Measurements from ENCODE around the gene ATRIP.

ATRIP gene

DNA sequence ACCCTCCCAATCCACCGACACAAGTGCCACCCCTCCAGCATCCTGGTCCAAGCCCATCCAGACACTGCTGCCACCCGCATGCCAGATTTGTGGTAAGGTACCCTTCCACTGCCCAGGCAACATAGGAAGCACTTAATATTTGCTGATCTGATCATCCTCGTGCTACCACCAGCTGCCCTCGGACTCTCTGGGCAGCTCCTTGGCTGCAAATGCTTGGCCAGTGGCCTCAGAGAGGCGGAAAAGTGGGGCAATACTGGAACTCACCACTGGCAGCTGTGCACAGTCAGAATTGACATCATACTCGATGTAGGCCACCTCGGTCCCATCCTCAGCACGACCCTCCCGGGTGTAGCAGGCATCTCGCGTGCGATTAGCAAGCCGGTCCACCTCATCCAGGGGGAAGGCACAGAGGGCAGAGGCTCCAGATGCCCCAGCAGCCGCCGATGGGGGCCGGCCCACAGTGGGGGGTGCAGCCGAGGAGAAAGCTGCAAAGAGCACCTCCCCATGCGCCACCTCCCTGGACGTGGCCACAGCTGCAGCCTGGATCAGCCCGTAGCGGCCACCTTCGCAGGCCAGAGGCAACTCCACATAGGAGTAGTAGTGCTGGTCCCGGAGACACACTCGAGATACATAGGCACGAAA lies 23.2 kb upstream of the ATRIP start:
- ATAC-seq (ENCODE audit: low read depth) (no peak), DNase-seq (ENCODE audit: low spot score) (no peak)
- Histone ChIP-seq H3K27ac (ENCODE audit: poor library complexity, severe bottlenecking) (no peak overlapping the region), H3K36me3 (ENCODE audit: low read depth) (peaks cover 78% of the 10 kb centered on the region), H3K4me1 (ENCODE audit: insufficient read depth, poor library complexity, severe bottlenecking) (peaks cover 18% of the 10 kb centered on the region), H3K9me3 (ENCODE audit: severe bottlenecking) (no peaks in the 10 kb centered on the region), H3K4me3 (ENCODE audit: severe bottlenecking) (no peak overlapping the region), H3K27me3 (ENCODE audit: insufficient read depth, poor library complexity, severe bottlenecking) (no peaks in the 10 kb centered on the region)
- TF ChIP-seq, protein P1, sequence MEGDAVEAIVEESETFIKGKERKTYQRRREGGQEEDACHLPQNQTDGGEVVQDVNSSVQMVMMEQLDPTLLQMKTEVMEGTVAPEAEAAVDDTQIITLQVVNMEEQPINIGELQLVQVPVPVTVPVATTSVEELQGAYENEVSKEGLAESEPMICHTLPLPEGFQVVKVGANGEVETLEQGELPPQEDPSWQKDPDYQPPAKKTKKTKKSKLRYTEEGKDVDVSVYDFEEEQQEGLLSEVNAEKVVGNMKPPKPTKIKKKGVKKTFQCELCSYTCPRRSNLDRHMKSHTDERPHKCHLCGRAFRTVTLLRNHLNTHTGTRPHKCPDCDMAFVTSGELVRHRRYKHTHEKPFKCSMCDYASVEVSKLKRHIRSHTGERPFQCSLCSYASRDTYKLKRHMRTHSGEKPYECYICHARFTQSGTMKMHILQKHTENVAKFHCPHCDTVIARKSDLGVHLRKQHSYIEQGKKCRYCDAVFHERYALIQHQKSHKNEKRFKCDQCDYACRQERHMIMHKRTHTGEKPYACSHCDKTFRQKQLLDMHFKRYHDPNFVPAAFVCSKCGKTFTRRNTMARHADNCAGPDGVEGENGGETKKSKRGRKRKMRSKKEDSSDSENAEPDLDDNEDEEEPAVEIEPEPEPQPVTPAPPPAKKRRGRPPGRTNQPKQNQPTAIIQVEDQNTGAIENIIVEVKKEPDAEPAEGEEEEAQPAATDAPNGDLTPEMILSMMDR (IDR thresholded peaks at IDR 0.05; ENCODE audit: poor library complexity, severe bottlenecking): no peak

DNA sequence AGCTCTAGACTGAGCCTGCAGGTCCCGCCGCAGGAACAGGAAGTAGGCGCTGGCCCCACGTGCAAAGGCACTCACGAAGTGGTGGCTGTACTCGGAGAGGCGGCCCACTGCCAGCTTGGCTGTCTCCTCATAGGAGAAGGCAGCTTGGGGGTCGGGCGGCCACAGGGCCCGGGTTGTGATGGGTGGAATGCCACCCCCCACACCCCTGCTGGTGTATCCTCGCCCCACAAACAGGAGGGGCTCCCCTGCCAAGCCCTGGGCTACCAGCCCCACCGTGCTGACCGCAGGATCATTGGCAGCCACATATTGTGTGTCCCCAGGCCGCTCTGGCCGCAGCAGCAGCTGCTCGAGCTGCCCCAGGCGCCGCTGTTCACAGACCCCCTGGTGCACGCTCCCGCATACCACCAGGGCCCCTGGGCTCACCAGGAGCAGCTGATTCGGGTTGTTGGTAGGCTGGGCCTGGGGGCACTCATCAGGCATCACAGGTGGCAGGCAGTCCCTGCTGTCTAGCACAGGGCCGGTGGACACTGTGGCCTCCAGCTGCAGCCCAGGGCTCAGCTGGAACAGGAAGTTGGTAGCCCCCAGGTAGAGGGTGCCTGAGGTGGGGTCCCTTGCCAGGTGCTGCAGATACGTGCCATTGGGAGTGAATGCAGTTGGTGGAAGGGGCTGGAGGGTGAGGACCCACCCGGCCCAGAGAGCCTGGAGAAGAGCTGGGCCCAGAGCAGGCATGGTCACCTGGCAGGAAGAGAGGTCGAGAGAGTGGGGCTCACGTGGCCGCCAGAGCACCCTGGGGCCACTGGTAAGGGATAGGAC lies 22.4 kb upstream of the ATRIP start:
- H3K9me3 ChIP-seq (ENCODE audit: severe bottlenecking): no peaks in the 10 kb centered on the region
- H3K27ac ChIP-seq (ENCODE audit: poor library complexity, severe bottlenecking): no peak overlapping the region
- DNase-seq (ENCODE audit: low spot score) (no peak), ATAC-seq (ENCODE audit: low read depth) (no peak)
- H3K4me3 ChIP-seq (ENCODE audit: severe bottlenecking): no peak overlapping the region
- no peaks in the 10 kb centered on the region for H3K27me3 ChIP-seq (ENCODE audit: insufficient read depth, poor library complexity, severe bottlenecking)
- TF ChIP-seq, protein P1 (IDR thresholded peaks at IDR 0.05; ENCODE audit: poor library complexity, severe bottlenecking): no peak
- peaks cover 77% of the 10 kb centered on the region for H3K36me3 ChIP-seq (ENCODE audit: low read depth)
- peaks cover 18% of the 10 kb centered on the region for H3K4me1 ChIP-seq (ENCODE audit: insufficient read depth, poor library complexity, severe bottlenecking)

DNA sequence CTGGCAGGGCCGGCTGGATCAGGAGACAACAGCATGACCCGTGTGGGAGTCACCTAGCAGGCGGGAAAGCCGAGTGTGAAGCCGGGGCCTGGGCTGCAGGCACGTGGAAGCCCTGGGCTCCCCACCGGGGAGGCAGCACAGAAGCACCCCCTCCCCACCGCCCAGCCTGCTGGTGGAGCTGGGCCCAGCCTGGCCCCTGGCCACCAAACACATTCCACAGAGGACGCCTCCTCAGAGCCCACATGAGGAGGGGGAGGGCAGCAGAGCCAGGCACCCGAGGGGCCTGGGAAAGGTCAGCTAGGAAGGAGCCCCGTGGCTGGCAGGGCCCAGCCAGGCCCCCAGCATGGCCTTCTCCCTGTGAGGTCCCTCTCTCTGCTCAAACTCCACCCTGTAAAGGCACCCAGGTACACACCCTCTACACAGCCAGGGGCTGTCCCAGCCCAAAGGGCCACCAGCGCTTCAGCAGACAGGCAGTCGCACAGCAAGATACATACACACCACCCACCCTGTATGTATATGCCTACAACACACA lies 21.2 kb upstream of the ATRIP start:
- Histone ChIP-seq H3K27me3 (ENCODE audit: insufficient read depth, poor library complexity, severe bottlenecking) (no peaks in the 10 kb centered on the region), H3K4me1 (ENCODE audit: insufficient read depth, poor library complexity, severe bottlenecking) (peaks cover 19% of the 10 kb centered on the region), H3K27ac (ENCODE audit: poor library complexity, severe bottlenecking) (peak overlapping the region; percentile 92), H3K9me3 (ENCODE audit: severe bottlenecking) (no peaks in the 10 kb centered on the region), H3K36me3 (ENCODE audit: low read depth) (peaks cover 66% of the 10 kb centered on the region), H3K4me3 (ENCODE audit: severe bottlenecking) (no peak overlapping the region)
- TF ChIP-seq, protein P1 (IDR thresholded peaks at IDR 0.05; ENCODE audit: poor library complexity, severe bottlenecking): no peak
- ATAC-seq (ENCODE audit: low read depth): no peak
- DNase-seq (ENCODE audit: low spot score): no peak

DNA sequence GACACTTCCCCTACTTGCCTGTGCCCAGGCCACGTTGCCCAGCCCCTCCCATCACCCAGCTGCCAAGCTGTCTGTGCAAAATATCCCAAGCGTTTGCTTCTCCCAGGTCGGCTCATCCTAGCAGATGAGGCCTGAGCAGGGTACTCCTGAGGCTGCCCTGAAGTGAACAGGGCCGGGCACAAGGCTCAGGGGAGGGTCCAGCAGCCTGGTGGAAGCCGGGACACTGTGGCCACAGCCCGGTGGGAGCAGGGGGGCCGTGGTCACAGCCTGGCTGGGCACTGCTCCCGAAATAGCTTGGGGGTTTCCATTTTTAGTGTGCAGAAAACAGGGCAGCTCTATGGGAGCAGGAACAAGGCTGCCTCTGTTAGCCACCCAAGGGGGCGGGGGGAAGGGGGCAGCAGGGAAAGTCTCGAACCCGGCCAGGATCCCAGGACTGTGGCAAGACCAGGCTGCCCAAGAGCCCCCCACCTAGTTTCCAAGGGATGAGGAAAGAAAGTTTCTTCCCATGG lies 20.1 kb upstream of the ATRIP start:
- Histone ChIP-seq H3K4me1 (ENCODE audit: insufficient read depth, poor library complexity, severe bottlenecking) (peaks cover 30% of the 10 kb centered on the region), H3K4me3 (ENCODE audit: severe bottlenecking) (no peak overlapping the region), H3K27ac (ENCODE audit: poor library complexity, severe bottlenecking) (peak overlapping the region; percentile 92), H3K9me3 (ENCODE audit: severe bottlenecking) (no peaks in the 10 kb centered on the region), H3K36me3 (ENCODE audit: low read depth) (peaks cover 55% of the 10 kb centered on the region), H3K27me3 (ENCODE audit: insufficient read depth, poor library complexity, severe bottlenecking) (no peaks in the 10 kb centered on the region)
- TF ChIP-seq, protein P1 (IDR thresholded peaks at IDR 0.05; ENCODE audit: poor library complexity, severe bottlenecking): no peak
- no peak for ATAC-seq (ENCODE audit: low read depth)
- DNase-seq (ENCODE audit: low spot score): no peak

All from RWPE2 (cell line).